IPS-NIHi7 (cell line): ENCODE measurements around the gene C1orf35.

Experiments
- DNase-seq: peaks from one replicate; pipeline ENCODE4 v3.0.0; 2012; ENCODE audit warnings: mixed read lengths; ENCODE audit errors: extremely low spot score

The C1orf35 gene

GRCh38 chr1:228109073-228109961, 6.2 kb upstream of the C1orf35 start, which contains the start of gene MRPL55:
Gene MRPL55 (minus strand): TSS chr1:228109299. CDS start chr1:228108260, 1,039 bp downstream.
- DNase-seq: peak; percentile 97

DNA sequence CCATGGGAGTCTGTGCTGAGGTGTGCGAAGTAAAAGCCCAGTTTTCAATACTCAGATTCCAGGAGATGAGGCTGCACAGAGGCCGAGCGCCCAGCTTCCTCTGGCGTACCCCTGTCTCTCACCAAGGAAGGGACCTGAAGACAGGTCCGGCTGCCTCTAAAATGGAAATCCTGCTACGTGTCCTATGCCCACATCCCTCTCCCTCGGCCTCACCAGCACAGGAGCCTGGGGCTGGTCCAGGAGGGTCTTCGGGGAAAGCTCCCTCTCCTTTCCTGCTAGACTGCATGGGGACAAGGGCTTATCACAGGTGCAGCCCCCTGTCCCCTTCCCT, 5.6 kb upstream of the C1orf35 start:
- no peak for DNase-seq

DNA sequence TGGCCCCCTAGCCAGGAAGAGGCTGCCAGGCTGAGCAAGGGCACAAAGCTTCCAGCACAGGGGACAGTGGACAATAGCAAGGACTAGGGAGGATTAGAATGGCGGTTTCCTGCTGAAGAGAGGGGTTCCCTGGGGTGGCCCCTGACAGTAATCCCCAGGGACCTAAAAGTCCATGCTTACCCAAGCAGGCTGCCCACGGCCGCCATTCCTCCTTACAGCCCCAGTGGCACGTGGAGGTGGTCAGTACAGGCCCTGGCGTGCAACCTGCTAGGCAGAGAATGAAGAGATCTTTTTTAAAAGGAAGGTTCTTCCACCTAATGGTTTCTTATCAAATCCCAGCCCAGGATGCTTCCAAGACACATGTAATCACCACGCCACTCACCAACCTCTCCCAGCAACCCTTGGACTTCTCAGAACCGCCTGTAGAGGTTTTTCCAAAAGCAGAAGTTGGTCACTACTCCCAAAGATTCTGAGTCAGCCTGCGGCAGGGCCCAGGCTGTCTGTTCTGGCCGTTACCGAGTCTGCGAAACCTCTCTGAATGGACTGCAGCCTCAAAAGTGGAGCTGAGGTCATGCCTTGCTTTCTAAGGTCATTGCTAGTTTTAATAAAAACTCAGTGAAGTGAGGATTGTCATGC, 5.0 kb upstream of the C1orf35 start:
- no peak for DNase-seq

DNA sequence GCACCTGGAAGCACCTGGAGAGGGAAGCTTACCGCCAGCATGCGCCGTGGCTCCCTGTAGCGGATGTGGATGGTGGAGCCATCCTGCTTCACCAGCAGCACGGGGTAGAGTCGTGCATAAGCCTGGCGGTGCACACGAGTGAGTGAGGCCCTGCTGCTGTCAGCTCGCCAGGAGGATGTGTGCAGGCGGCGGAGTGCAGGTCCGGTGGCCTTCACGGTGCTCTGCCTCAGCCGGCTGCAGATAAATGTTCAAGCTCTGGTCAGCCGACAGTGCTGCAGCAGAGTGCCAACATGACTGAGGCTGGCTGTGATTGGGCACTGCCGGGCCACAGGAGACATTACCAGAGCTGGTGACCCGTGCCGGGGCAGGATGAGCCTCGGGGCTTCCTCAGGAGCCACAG, 4.5 kb upstream of the C1orf35 start:
- no peak for DNase-seq

DNA sequence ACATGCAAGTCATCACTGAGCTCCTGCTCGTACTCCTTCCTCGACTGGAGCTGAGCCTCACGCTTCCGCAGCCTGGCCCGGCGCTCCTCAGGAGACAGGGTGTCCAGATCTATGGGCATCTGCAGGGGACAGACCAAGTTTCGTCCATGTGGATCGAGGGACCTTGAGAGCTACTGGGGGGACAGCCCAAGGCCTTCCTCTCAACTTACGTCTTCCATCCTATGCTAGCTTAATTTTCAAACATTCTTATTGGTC, 3.6 kb upstream of the C1orf35 start:
- DNase-seq: no peak

DNA sequence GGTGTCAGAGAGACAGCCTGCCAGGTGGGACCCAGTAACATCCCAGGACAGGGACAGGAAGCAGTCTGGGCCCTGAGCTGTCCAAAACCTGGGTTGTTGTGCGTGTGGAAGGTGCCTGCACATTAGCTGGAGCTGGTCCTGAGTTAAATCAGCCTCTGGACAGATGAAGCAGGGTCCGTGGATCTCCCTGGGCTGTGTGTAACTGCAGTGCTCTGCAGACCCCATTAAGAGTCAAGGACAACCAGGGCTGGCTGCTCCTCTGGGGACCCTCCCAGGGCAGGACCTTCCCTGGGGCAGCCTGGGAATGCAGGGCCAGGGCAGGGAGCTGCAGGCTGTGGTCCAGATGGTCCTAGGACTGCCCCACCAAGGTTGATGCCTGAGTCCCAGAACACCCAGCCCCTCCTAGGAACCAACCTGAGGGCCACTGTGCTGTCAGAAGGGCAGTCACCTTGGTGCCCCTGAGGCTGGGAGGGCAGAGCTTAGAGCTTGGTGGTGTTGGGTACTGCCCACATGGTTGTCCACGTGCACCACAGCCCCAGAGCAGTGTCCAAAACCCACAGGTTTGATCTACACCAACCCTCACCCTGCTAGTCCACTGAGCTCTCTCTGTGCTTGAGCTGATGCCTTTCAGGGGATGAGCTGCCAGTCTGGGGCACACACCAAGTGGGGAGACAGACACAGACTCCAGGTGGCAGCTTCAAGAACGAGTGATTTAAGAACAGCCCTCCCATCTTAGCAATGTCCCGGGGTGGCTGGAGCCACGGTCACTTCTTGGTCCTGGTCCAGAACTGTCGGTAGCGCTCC, 3.1 kb upstream of the C1orf35 start:
- no peak for DNase-seq

GRCh38 chr1:228105270-228105995, 2.3 kb upstream of the C1orf35 start:
- DNase-seq: no peak

GRCh38 chr1:228104526-228105269, 1.6 kb upstream of the C1orf35 start:
- DNase-seq: no peak

DNA sequence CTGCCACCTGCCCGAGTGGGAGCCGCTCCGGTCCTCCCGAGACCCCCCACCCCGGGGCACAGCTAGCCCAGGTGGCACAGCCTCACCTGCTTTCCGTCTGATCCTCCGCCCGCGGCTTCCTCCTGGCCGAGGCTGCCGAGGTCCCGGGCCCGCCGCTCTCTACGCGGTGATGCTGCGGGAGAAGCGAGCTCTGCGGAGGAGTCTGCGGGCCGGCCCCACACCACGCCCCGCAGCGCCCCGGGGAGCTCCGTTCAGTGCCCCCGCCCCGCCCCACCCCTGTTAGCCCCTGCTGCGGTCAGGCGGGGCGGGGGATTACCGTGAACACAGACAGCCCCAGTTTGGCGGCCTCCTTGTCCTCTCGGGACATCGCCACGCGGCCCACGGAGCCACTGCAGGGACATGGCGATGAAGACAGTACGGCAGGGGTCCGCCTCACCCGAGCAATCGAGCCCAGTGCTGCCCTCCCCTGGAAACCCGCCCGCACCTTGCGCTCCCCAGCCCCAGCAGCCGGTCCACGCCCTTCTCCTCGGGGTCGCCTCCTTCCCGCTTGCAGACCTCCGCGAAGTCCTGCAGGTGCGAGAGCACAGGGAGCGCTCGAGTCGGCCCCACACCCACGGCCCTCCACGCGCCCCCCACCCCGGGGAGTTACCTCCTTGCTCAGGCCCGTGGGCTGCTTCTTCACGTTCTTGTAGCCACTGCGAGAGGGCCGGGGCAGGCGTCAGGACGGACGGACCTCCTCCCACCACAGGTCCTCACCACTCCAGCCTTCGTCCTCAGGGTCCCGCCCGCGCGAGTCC, 933 bp downstream of the C1orf35 start:
- DNase-seq: peak; percentile 76

- DNase-seq: no peak
These were observed 1.5 kb downstream of the C1orf35 start for GRCh38 chr1:228101614-228101993.

- DNase-seq: no peak
These were observed 2.1 kb downstream of the C1orf35 start for GRCh38 chr1:228100822-228101613.

GRCh38 chr1:228099331-228099732, 3.8 kb downstream of the C1orf35 start:
- DNase-seq: peak; percentile 4

- DNase-seq: peak; percentile 4
These were observed 4.7 kb downstream of the C1orf35 start for GRCh38 chr1:228098323-228098931.

DNA sequence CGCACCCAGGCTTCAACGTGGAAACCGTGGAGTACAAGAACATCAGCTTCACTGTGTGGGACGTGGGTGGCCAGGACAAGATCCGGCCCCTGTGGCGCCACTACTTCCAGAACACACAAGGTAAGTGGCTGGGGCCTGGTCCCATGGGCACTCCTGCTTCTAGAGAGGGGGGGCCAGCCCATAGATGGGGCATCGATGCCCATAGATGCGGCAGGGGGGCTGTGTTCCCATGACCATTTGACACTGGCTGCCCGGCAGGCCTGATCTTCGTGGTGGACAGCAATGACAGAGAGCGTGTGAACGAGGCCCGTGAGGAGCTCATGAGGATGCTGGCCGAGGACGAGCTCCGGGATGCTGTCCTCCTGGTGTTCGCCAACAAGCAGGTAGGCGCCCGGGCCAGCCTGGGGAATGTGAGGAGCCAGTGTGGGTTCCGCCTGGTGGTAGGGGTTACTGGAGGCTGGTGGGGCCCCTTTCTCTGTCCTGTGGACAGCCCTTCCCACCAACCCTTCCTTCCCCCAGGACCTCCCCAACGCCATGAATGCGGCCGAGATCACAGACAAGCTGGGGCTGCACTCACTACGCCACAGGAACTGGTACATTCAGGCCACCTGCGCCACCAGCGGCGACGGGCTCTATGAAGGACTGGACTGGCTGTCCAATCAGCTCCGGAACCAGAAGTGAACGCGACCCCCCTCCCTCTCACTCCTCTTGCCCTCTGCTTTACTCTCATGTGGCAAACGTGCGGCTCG, 5.6 kb downstream of the C1orf35 start:
- DNase-seq: peak; percentile 2

DNA sequence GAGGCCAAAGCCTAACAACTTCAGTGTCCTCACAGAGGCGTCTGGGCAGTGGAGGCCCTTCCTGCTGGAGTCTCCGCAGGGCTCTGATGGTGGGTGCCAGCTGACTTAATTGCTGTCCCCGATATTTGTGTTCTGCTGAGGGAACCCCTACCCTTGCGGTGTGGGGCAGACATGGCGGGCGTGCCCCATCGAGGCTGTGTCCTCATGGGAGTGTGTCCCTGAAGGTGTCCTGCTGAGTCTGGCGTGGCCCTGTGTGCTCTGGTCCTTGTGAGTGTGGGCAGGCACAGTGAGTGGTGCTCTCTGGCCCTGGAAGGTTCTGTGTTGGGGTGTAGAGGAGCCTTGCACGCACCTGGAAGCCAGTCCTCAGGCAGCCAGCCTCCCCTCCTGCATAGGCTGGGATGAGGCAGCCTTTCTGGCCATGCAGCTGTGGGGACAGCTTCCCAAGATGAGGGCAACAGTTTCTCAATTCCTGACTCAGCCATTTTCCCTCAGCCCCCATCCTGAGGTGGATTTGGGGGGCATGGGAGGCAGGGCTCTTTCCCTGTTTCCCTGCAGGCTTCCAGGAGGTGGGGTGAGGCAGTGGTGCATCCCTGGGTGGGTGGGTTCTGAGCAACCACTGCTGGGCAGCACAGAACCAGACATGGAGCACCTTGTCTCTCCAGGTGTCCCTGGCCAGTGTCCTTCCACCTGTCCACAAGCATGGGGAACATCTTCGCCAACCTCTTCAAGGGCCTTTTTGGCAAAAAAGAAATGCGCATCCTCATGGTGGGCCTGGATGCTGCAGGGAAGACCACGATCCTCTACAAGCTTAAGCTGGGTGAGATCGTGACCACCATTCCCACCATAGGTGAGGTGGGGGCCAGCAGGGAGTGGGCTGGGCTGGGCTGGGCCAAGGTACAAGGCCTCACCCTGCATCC, 6.5 kb downstream of the C1orf35 start:
- no peak for DNase-seq

- no peak for DNase-seq
These were observed 7.2 kb downstream of the C1orf35 start for GRCh38 chr1:228095938-228096337.

DNA sequence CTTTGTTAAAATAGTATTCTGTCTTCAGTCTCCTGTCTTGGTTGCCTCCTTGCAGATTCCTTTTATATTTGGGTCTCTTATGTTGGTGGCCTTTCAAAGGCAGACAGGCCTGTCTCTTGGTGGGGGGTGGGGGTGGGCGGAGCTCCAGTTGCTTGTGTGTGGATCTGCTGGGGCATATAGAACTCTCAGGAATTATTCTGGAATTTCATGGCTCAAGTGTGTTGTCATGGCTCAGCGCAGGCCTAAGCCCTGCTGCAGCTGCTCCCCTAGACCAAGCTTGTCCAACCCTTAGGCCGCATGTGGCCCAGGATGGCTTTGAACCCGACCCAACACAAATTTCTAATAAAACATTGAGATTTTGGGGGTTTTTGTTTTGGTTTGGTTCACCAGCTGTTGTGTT, 8.0 kb downstream of the C1orf35 start:
- no peak for DNase-seq
